ELR (cell line): Measurements from ENCODE around the gene CYP4Z1.
A peak's percentile ranks its signal among the peaks of the same experiment; 100 is the strongest.
"Not testable (repeated sequence)": the region's sequence is repeated elsewhere in the genome, so short reads cannot be mapped to it uniquely, and the experiment has no call there.

Experiments
- DNase-seq: peaks from one replicate; pipeline ENCODE4 v3.0.0-alpha.2; 2015; ENCODE audit warnings: low read depth

CYP4Z1 gene

GRCh38 chr1:47067097-47067594 is at the start of gene CYP4Z1:
TSS of gene CYP4Z1 (plus strand) at chr1:47067231. CDS start at chr1:47067491, 260 bp downstream.
- no peak for DNase-seq

- DNase-seq, result no peak
These were observed 46.0 kb upstream of the CYP4Z1 start for GRCh38 chr1:47021070-47021469.

GRCh38 chr1:47023268-47024140 is 43.5 kb upstream of the CYP4Z1 start, which contains the start of gene CYP4X1:
TSS of gene CYP4X1 (plus strand) at chr1:47023669. CDS start at chr1:47023818, 149 bp downstream.
- no peak for DNase-seq

- no peak for DNase-seq
These were observed 42.8 kb upstream of the CYP4Z1 start for GRCh38 chr1:47024141-47024801.

- no peak for DNase-seq
These were observed 36.7 kb upstream of the CYP4Z1 start for GRCh38 chr1:47030170-47030805.

GRCh38 chr1:47031059-47031458 is 36.0 kb upstream of the CYP4Z1 start:
- no peak for DNase-seq

GRCh38 chr1:47031585-47031984 is 35.4 kb upstream of the CYP4Z1 start:
- no peak for DNase-seq

GRCh38 chr1:47036764-47037163 is 30.3 kb upstream of the CYP4Z1 start:
- DNase-seq, result no peak

GRCh38 chr1:47059376-47059775 is 7.7 kb upstream of the CYP4Z1 start:
- DNase-seq, result no peak

GRCh38 chr1:47069080-47069479 is 2.0 kb downstream of the CYP4Z1 start:
- not testable (repeated sequence) for DNase-seq

- DNase-seq, result not testable (repeated sequence)
These were observed 2.5 kb downstream of the CYP4Z1 start for GRCh38 chr1:47069509-47069908.

- peak; percentile 52 for DNase-seq
These were observed 22.3 kb downstream of the CYP4Z1 start for GRCh38 chr1:47089356-47089755.

- not testable (repeated sequence) for DNase-seq
These were observed 24.4 kb downstream of the CYP4Z1 start for GRCh38 chr1:47091476-47091875.

GRCh38 chr1:47104816-47105215 is 37.8 kb downstream of the CYP4Z1 start:
- DNase-seq, result peak; percentile 68

GRCh38 chr1:47106792-47107191 is 39.8 kb downstream of the CYP4Z1 start:
- DNase-seq, result no peak

GRCh38 chr1:47107851-47108574 is 41.0 kb downstream of the CYP4Z1 start:
- DNase-seq, result peak; percentile 93

- DNase-seq, result peak; percentile 89
These were observed 42.5 kb downstream of the CYP4Z1 start for GRCh38 chr1:47109482-47109881.

GRCh38 chr1:47113178-47113577 is 46.1 kb downstream of the CYP4Z1 start:
- DNase-seq, result no peak

GRCh38 chr1:47121039-47121438 is 54.0 kb downstream of the CYP4Z1 start:
- not testable (repeated sequence) for DNase-seq

GRCh38 chr1:47124834-47125233 is 57.8 kb downstream of the CYP4Z1 start:
- not testable (repeated sequence) for DNase-seq

- DNase-seq, result not testable (repeated sequence)
These were observed 60.0 kb downstream of the CYP4Z1 start for GRCh38 chr1:47126997-47127396.

GRCh38 chr1:47128221-47128620 is 61.2 kb downstream of the CYP4Z1 start:
- DNase-seq, result peak; percentile 11
